Naive thymus-derived CD8-positive, alpha-beta T cell (primary cell): Measurements from ENCODE around the gene CHRM4. TPM values are rescaled to one million over a fixed set of nuclear protein-coding genes. Genes with fewer than 3 reads are reported as not detected.

Source experiments
- ATAC-seq, 2 donors: fragments of 150-1000 bp; cut with Tn5 transposase in 1 of 2; sonication (Bioruptor Pico), chemical (Tn5 transposase) in 1 of 2; 1 replicate in 1 of 2; 2 replicates in 1 of 2; pipeline ENCODE4 v1.10.0; 2021; ENCODE audit warnings: mild to moderate bottlenecking in 2 of 2, moderate library complexity in 2 of 2
- POLR2A ChIA-PET: fragments of 350-600 bp; sonication (Branson Sonifier 250); formaldehyde crosslinking; loops from one replicate; lab custom pipeline; 2021; ENCODE audit warnings: antibody characterized with exemption; lab: Charles Lee
- DNase-seq, 10 donors: peaks; one replicate each; pipeline versions ENCODE4 v3.0.0 to v3.0.0-alpha.2; 2020 to 2022
- H3K27ac Mint-ChIP-seq, 10 donors: one replicate each; pipeline ENCODE4 v1.8.0; 2020 to 2022; ENCODE audit warnings: mild to moderate bottlenecking in 10 of 10, mixed read lengths in 10 of 10, moderate library complexity in 4 of 10, inconsistent platforms in 1 of 10
- H3K27me3 Mint-ChIP-seq, 5 donors: one replicate each; pipeline ENCODE4 v1.8.0; 2021 to 2022; ENCODE audit warnings: mixed read lengths in 5 of 5
- H3K36me3 Mint-ChIP-seq, 3 donors: one replicate each; pipeline ENCODE4 v1.8.0; 2020 to 2022; ENCODE audit warnings: mixed read lengths in 3 of 3, mild to moderate bottlenecking in 2 of 3, inconsistent platforms in 1 of 3
- H3K4me1 Mint-ChIP-seq, 4 donors: one replicate each; pipeline ENCODE4 v1.8.0; 2021 to 2022; ENCODE audit warnings: mixed read lengths in 4 of 4
- H3K4me3 Mint-ChIP-seq, 10 donors: one replicate each; pipeline ENCODE4 v1.8.0; 2020 to 2022; ENCODE audit warnings: mild to moderate bottlenecking in 10 of 10, mixed read lengths in 10 of 10, moderate library complexity in 6 of 10, inconsistent platforms in 1 of 10
- H3K9me3 Mint-ChIP-seq, 9 donors: one replicate each; pipeline ENCODE4 v1.8.0; 2020 to 2022; ENCODE audit warnings: mixed read lengths in 9 of 9, mild to moderate bottlenecking in 3 of 9, inconsistent platforms in 1 of 9, moderate library complexity in 1 of 9
- polyA plus RNA-seq, 3 donors: library from polyadenylated mRNA; unstranded; fragments of 300-500 nt; fragmentation: Illumina TruSeq; gene quantifications; one replicate each; pipeline ENCODE4 v1.2.3, GENCODE V29; 2021
- total RNA-seq, 8 experiments: library from RNA in 2 of 8; stranded (reverse) in 2 of 8; gene quantifications; one replicate each; pipeline ENCODE4 v1.2.3 and lab custom pipeline; 2021 to 2026

CHRM4 gene
- total and polyA plus RNA-seq, 5 experiments from 2014 or later, result 0.16 to 0.73 (median 0.21) TPM; not detected in 1

- peak overlapping the region in 1 of 10 donors; percentile 54 for H3K4me3 Mint-ChIP-seq
- H3K4me1 Mint-ChIP-seq, result peaks cover 14 to 32% (median 27%) of the 10 kb centered on the region in 4 donors
- H3K27me3 Mint-ChIP-seq, result peaks cover 24 to 60% (median 37%) of the 10 kb centered on the region in 5 donors
- H3K27ac Mint-ChIP-seq, result no peak overlapping the region
- POLR2A ChIA-PET, result interaction anchor here (2.4 kb wide), 1 partner anchor 9 kb away, joined by 8 read pairs; no protein-coding TSS in a partner anchor
- no peaks in the 10 kb centered on the region for H3K9me3 Mint-ChIP-seq
- no peak for ATAC-seq
- peaks cover 0 to 5% (median 2%) of the 10 kb centered on the region in 3 donors for H3K36me3 Mint-ChIP-seq
- no peak for DNase-seq
Observed at GRCh38 chr11:46386674-46387073, 4.9 kb downstream of the CHRM4 start.

DNA sequence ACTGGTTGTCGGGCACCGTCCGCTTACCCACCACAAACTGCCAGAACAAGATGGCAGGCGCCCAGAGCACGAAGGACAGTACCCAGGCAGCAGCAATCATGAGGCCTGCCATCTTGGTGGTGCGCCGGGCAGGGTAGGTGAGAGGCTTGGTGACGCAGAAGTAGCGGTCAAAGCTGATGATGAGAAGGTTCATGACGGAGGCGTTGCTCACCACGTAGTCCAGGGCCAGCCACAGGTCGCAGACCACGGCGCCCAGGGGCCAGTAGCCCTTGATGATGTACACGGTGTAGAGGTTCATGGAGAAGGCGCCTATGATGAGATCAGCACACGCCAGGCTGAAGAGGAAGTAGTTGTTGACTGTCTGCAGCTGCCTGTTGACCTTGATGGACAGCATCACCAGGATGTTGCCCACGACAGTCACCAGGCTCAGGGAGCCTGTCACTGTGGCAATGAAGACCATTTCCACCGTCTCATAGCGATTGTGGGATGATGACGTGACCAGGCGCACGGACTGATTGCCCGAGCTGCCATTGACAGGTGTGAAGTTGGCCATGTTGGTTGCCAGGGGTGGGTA lies 5.5 kb downstream of the CHRM4 start:
- Mint-ChIP-seq H3K36me3 (peaks cover 0 to 5% (median 2%) of the 10 kb centered on the region in 3 donors), H3K27ac (peak overlapping the region in 1 of 10 donors; percentile 61)

DNA sequence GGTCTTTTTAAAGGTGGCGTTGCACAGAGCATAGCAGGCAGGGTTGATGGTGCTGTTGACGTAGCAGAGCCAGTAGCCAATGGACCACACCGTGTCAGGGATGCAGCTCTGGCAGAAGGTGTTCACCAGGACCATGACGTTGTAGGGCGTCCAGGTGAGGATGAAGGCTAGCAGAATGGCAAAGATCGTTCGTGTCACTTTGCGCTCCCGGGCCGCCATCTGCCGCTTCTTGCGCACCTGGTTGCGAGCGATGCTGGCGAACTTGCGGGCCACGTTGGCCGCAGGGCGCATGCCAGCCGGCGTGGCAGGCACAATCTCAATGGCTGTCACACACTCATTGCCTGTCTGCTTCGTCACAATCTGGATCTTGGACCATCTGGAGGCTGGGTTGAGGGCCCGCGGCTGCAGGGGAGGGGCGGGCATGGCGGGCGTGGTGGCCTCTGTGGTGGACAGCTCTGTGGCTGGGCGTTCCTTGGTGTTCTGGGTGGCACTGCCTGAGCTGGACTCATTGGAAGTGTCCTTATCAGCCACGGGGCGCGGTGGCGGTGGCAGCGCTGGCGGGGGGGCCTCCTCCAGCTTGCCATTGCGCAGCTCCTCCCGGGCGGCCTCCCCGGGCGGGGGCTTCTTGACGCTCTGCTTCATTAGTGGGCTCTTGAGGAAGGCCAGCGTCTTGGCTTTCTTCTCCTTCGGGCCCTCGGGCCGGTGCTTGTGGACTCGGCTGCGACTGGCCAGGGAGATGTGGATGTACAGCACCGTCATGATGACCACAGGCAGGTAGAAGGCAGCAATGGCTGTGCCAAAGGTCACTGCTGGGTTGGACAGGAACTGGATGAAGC lies 6.2 kb downstream of the CHRM4 start:
- Mint-ChIP-seq H3K9me3 (no peaks in the 10 kb centered on the region), H3K36me3 (peaks cover 0 to 3% (median 2%) of the 10 kb centered on the region in 3 donors), H3K27ac (peak overlapping the region in 1 of 10 donors; percentile 61), H3K4me1 (peaks cover 12 to 33% (median 24%) of the 10 kb centered on the region in 4 donors), H3K27me3 (peaks cover 24 to 54% (median 37%) of the 10 kb centered on the region in 5 donors), H3K4me3 (peak overlapping the region in 1 of 10 donors; percentile 38)
- POLR2A ChIA-PET, result interaction anchor here (0.5 kb wide), 1 partner anchor 9 kb away, joined by 5 read pairs; no protein-coding TSS in a partner anchor
- DNase-seq (no peak), ATAC-seq (no peak)

More for the DNA sequence above, 5.5 kb downstream of the CHRM4 start:
- Mint-ChIP-seq H3K4me3 (peak overlapping the region in 2 of 10 donors; percentile 24 to 42), H3K9me3 (no peaks in the 10 kb centered on the region), H3K27me3 (peaks cover 24 to 60% (median 37%) of the 10 kb centered on the region in 5 donors), H3K4me1 (peaks cover 14 to 32% (median 27%) of the 10 kb centered on the region in 4 donors)
- ATAC-seq (no peak), DNase-seq (no peak)
- POLR2A ChIA-PET, result interaction anchor here (0.5 to 2.4 kb wide), 2 partner anchors 8 kb away, joined by 5 to 8 read pairs; no protein-coding TSS in a partner anchor

GRCh38 chr11:46383974-46384701 lies 7.4 kb downstream of the CHRM4 start:
- Mint-ChIP-seq H3K9me3 (no peaks in the 10 kb centered on the region), H3K27ac (no peak overlapping the region), H3K36me3 (peaks cover 0 to 5% (median 2%) of the 10 kb centered on the region in 3 donors), H3K4me3 (peak overlapping the region in 2 of 10 donors; percentile 26 to 67), H3K4me1 (peaks cover 16 to 34% (median 20%) of the 10 kb centered on the region in 4 donors), H3K27me3 (peaks cover 21 to 45% (median 31%) of the 10 kb centered on the region in 5 donors)
- DNase-seq (no peak), ATAC-seq (no peak)
- POLR2A ChIA-PET, result interaction anchor here (0.7 kb wide), 1 partner anchor 36 kb away, joined by 4 read pairs; no protein-coding TSS in a partner anchor

DNA sequence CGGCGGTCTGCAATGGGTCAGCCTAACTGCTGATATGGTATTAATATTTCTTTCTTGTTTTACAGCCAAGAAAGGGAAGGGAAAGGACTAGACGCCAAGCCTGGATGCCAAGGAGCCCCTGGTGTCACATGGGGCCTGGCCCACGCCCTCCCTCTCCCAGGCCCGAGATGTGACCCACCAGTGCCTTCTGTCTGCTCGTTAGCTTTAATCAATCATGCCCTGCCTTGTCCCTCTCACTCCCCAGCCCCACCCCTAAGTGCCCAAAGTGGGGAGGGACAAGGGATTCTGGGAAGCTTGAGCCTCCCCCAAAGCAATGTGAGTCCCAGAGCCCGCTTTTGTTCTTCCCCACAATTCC lies 8.2 kb downstream of the CHRM4 start:
- POLR2A ChIA-PET, result interaction anchor here (0.7 kb wide), 1 partner anchor 35 kb away, joined by 4 read pairs; no protein-coding TSS in a partner anchor
- Mint-ChIP-seq H3K9me3 (no peaks in the 10 kb centered on the region), H3K27ac (no peak overlapping the region), H3K27me3 (peaks cover 16 to 37% (median 28%) of the 10 kb centered on the region in 5 donors), H3K4me3 (peak overlapping the region; percentile 9 to 67 (median 30)), H3K4me1 (peaks cover 18 to 36% (median 19%) of the 10 kb centered on the region in 4 donors), H3K36me3 (peaks cover 0 to 7% (median 2%) of the 10 kb centered on the region in 3 donors)
- ATAC-seq, result no peak
- no peak for DNase-seq

DNA sequence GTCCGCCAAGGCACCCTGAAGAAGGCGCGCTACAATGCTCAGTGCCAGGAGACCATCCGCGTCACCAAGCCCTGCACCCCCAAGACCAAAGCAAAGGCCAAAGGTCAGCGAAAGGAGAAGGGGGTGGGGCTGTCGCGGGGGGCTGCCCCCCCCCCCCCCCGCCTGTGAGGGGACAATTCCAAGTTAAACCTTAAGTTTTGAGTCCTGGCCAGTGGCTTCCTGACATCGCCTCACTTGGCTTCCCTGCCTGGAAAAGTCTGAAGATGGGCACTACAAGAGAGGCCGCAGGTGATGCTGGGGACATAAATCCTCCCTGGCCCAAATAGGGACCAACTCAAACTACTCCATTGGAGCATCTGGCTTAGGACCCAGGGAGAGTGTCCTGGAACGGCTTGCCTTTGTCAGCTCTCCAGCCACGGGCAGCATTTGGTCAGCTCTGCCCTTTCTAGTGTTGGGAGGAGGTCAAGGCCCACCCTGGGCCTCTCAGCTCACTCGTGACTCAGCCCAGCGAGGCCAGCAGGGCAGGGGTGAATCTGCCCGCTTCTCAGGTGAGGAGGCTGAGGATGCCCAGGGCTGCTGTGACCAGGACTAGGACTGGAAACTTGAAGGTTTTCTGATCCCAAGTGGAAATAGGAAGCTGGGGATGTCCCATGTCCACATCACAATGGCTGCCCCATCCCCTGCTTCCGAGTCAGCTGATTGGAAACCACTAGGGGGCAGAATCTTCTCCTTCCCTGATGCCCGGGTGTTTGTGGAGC lies 8.8 kb downstream of the CHRM4 start:
- peak overlapping the region in 7 of 10 donors; percentile 15 to 84 (median 33) for H3K4me3 Mint-ChIP-seq
- POLR2A ChIA-PET, result interaction anchor here (0.7 kb wide), 1 partner anchor 34 kb away, joined by 4 read pairs; no protein-coding TSS in a partner anchor
- DNase-seq (no peak), ATAC-seq (peak in 1 of 2 donors; percentile 1)
- peaks cover 11 to 32% (median 23%) of the 10 kb centered on the region in 5 donors for H3K27me3 Mint-ChIP-seq
- H3K4me1 Mint-ChIP-seq, result peaks cover 12 to 30% (median 15%) of the 10 kb centered on the region in 4 donors
- H3K9me3 Mint-ChIP-seq, result no peaks in the 10 kb centered on the region
- no peak overlapping the region for H3K27ac Mint-ChIP-seq
- peaks cover 0 to 12% (median 3%) of the 10 kb centered on the region in 3 donors for H3K36me3 Mint-ChIP-seq

- Mint-ChIP-seq H3K4me1 (peaks cover 12 to 23% (median 17%) of the 10 kb centered on the region in 4 donors), H3K36me3 (peaks cover 0 to 20% (median 10%) of the 10 kb centered on the region in 3 donors), H3K27ac (no peak overlapping the region), H3K4me3 (peak overlapping the region; percentile 71 to 89 (median 79)), H3K9me3 (no peaks in the 10 kb centered on the region), H3K27me3 (peaks cover 11 to 25% (median 19%) of the 10 kb centered on the region in 5 donors)
- ATAC-seq (peak; percentile 23 to 32), DNase-seq (peak in 1 of 10 donors; percentile 35)
- POLR2A ChIA-PET, result no interaction called here
Observed at GRCh38 chr11:46381819-46382645, 9.5 kb downstream of the CHRM4 start.

- Mint-ChIP-seq H3K4me3 (peak within 1 kb of the TSS; percentile 71 to 89 (median 82)), H3K36me3 (peaks cover 0 to 25% (median 10%) of the 10 kb centered on the region in 3 donors), H3K9me3 (no peaks in the 10 kb centered on the region), H3K27ac (peak within 1 kb of the TSS in 8 of 10 donors; percentile 15 to 85 (median 76)), H3K4me1 (peaks cover 12 to 23% (median 16%) of the 10 kb centered on the region in 4 donors), H3K27me3 (peaks cover 5 to 17% (median 11%) of the 10 kb centered on the region in 5 donors)
- ATAC-seq (peak; percentile 24 to 33), DNase-seq (no peak)
- POLR2A ChIA-PET, result interaction anchor here (1.1 to 2.2 kb wide), 5 partner anchors 13 to 36 kb away, joined by 3 to 9 read pairs (median 4); no protein-coding TSS in a partner anchor
Observed at GRCh38 chr11:46381048-46381818, 10.3 kb downstream of the CHRM4 start, which contains the start of gene MDK. TSS of gene MDK (plus strand) at chr11:46381669. CDS start at chr11:46382058, 389 bp downstream.

DNA sequence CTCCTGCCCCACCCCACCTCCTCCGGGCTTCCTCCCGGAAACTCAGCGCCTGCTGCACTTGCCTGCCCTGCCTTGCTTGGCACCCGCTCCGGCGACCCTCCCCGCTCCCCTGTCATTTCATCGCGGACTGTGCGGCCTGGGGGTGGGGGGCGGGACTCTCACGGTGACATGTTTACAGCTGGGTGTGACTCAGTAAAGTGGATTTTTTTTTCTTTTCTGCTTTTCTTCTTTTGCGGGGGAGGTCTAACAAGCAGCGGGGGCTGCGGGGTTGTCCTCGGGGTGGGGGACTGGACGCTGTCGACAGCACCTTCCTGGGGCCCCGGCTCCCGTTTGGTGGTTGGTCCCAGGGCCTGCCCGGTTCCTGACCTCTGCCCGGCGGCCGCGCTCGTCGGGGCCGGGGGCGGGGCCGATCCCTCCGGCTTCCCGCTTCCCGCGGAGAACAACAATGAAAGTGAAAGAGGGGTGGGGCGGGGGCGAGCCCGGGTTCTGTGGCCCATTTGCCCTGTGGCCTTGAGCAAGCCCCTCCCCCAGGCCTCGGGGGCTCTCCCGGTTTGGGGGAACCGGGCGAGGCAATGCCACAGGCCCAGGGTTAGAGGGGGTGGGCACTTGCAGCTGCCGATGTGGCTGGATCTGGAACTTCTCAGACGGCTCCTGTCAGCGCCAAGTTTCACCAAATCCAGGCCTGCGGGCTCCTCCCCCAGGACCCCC lies 11.1 kb downstream of the CHRM4 start:
- H3K4me3 Mint-ChIP-seq, result peak overlapping the region; percentile 74 to 84 (median 79)
- H3K4me1 Mint-ChIP-seq, result peaks cover 12 to 23% (median 16%) of the 10 kb centered on the region in 4 donors
- peak overlapping the region; percentile 34 to 88 (median 76) for H3K27ac Mint-ChIP-seq
- POLR2A ChIA-PET, result interaction anchor here (0.8 to 2.2 kb wide), 6 partner anchors 12 to 35 kb away, joined by 3 to 9 read pairs (median 4); no protein-coding TSS in a partner anchor
- ATAC-seq (peak; percentile 45 to 46), DNase-seq (peak in 9 of 10 donors; percentile 15 to 75 (median 44))
- peaks cover 1 to 11% (median 4%) of the 10 kb centered on the region in 5 donors for H3K27me3 Mint-ChIP-seq
- peaks cover 0 to 30% (median 10%) of the 10 kb centered on the region in 3 donors for H3K36me3 Mint-ChIP-seq
- no peaks in the 10 kb centered on the region for H3K9me3 Mint-ChIP-seq
